Endothelial cell of hepatic sinusoid (primary cell): Measurements from ENCODE around the gene GRAMD1C.

Experiments used
- in situ Hi-C: cut with HindIII; loops from 2 replicates; pipeline ENCODE4 v1.10.0; 2017; ENCODE audit warnings: low sequenced_read_pairs

The GRAMD1C gene

DNA sequence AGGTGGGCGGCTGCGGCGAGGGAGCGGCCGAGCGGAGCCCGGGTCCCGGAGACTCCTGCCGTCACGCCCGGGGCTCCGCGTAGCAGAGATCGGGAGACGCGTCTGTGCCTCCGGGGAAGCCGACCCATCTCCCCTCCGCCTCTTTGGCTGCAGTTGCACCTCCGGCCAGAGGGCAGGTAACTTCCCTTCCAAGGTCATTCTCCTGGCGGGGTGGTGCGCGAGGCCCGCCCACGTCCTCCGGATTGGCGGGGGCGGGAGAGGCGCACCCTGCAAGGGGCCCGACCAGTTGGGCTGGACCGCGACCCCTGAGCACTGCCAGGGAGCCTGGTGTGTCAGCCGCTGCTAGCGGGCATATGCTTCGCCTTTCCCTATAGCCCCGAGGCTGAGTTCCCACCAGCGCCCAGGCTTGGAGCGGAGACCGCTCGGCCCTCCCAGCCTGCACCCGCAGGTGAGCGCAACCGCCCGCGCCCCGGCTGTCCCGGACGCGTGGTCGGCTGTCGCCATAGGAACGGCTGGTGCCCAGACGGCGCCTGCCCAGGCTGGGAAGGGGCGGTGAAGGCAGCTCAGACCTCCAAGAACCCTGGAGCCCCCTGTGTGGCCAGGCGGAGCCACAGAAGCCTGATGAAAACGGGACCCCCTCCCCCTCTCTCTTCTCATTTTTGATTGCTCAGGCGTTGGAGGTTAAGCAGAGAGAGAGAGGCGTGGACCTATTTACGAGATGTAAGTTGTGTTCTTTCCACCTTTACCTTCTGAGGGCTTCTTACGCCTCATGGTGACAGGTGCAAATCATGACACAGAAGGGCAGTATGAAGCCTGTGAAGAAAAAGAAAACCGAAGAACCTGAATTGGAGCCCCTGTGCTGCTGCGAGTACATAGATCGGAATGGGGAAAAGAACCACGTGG, 109.7 kb downstream of the GRAMD1C start:
- in situ Hi-C loops = loop anchor here (5.0 kb wide), 1 partner anchor 41 kb away; no protein-coding TSS in a partner anchor

DNA sequence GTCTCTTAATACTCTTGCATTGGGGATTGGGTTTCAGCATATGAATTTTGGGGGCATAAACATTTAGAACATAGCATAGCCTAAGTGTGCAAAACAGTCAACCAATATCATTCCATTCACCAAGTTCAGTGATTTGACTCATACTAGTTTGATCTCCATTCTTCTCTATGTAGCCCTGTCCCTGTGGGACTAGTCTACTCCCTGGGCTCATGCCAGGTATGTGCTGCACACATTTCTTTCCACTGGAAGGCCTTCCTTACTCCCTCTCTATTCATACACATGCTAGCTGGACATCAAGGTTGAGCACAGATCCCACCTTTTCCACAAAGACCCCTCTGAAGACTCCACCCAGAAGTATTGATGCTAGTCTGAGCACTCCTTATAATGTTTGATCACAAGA, 114.3 kb downstream of the GRAMD1C start:
- in situ Hi-C loops = no loop called here

GRCh38 chr3:113953677-113954076, 115.1 kb downstream of the GRAMD1C start:
- in situ Hi-C loops = no loop called here

GRCh38 chr3:113954091-113954685, 115.6 kb downstream of the GRAMD1C start:
- in situ Hi-C loops = no loop called here

- in situ Hi-C loops = no loop called here
These were observed 125.3 kb downstream of the GRAMD1C start for GRCh38 chr3:113963879-113964278.

- in situ Hi-C loops = no loop called here
These were observed 127.6 kb downstream of the GRAMD1C start for GRCh38 chr3:113966172-113966571.

GRCh38 chr3:113968986-113969385, 130.4 kb downstream of the GRAMD1C start:
- in situ Hi-C loops = no loop called here

- in situ Hi-C loops = no loop called here
These were observed 139.2 kb downstream of the GRAMD1C start for GRCh38 chr3:113977822-113978221.

GRCh38 chr3:113979916-113980315, 141.3 kb downstream of the GRAMD1C start:
- in situ Hi-C loops = no loop called here

- in situ Hi-C loops = no loop called here
These were observed 143.2 kb downstream of the GRAMD1C start for GRCh38 chr3:113981803-113982202.

DNA sequence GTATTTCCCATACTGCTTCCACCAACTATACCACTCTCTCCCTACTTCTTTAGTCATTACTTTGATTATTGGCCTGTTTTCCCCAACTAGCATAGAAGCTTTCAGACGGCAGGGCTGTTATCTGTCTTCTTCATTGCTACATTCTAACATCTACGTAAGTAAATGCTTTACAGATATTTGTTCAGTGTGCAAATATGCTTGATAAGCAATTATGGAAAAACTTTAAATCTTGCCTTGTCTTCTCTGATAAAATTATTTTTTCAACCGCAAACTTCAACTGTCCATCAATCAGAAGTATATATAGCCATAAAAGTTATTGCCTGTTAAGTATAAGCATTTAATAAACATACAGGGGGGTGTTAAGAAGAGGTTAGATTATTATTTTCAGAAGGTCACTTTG, 145.0 kb downstream of the GRAMD1C start:
- in situ Hi-C loops = no loop called here

DNA sequence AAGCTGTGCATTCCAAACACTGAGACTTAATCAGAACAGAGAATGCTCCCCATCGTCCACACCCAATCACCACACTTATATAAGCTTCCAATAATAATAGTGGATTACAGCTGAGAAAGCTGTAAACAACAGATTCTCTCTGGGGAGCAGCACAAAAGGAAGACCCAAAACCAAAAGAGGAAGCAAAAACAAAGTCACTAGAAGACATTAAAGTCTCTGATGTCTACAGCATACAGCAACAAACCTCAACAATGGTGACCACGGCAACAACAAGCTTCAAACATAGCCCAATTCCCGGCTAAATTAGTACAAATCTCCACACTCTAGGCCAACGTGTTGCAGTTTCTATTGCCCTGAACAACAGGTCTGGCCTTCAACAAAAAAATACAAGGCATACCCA, 147.0 kb downstream of the GRAMD1C start:
- in situ Hi-C loops = no loop called here
